SK-N-SH treated with all-trans-retinoic acid at 6 μM for 48 hours (cell line): ENCODE results near the gene TRPC5OS.

Source experiments
- RARB ChIP-seq: fragments of 250-450 bp; sonication (Bioruptor Pico); IDR thresholded peaks from 2 replicates; pipeline ENCODE4 v1.8.0; 2021; ENCODE audit warnings: mild to moderate bottlenecking, moderate library complexity
- ZFP30 ChIP-seq: fragments of 450-650 bp; formaldehyde crosslinking; IDR thresholded peaks from 2 replicates; pipeline ENCODE4 v1.5.0; 2022; ENCODE audit warnings: mild to moderate bottlenecking, moderate library complexity
- ZNF565 ChIP-seq: fragments of 450-650 bp; formaldehyde crosslinking; conservative IDR thresholded peaks from 2 replicates; pipeline ENCODE4 v1.5.0; 2020; ENCODE audit warnings: low read depth, mild to moderate bottlenecking, moderate library complexity
- ZNF8 ChIP-seq: fragments of 450-650 bp; formaldehyde crosslinking; IDR thresholded peaks from 2 replicates; pipeline ENCODE4 v1.5.0; 2020; ENCODE audit warnings: mild to moderate bottlenecking, moderate library complexity
- TF ChIP-seq, protein P1 (sequence below): fragments of 250-450 bp; sonication (Bioruptor Pico); IDR thresholded peaks from 2 replicates; pipeline ENCODE4 v1.5.1; 2020; ENCODE audit warnings: low read depth, mild to moderate bottlenecking, moderate library complexity

DNA sequence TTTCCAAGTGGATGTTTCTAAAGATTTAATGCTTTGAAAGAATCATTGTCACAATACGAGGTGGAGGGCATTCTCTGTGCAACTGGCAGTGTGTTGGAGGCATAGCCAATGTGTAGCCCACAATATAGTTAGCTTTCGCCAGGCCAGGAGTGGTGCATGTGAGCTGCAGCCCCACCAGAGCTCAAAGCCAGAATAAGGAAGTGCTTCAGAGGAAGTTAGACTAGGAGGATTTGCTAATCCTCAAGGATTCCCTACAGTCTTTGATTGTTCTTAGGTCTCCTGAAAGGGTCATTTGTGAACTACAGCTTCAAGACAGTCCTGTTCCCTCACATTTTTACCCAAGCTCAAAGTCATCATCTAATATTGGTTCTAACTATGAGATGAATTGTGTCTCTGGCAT, 16.4 kb downstream of the TRPC5OS start:
- TF ChIP-seq ZNF8: no peak
- no peak for TF ChIP-seq RARB
- no peak for TF ChIP-seq ZFP30
- TF ChIP-seq, protein P1, sequence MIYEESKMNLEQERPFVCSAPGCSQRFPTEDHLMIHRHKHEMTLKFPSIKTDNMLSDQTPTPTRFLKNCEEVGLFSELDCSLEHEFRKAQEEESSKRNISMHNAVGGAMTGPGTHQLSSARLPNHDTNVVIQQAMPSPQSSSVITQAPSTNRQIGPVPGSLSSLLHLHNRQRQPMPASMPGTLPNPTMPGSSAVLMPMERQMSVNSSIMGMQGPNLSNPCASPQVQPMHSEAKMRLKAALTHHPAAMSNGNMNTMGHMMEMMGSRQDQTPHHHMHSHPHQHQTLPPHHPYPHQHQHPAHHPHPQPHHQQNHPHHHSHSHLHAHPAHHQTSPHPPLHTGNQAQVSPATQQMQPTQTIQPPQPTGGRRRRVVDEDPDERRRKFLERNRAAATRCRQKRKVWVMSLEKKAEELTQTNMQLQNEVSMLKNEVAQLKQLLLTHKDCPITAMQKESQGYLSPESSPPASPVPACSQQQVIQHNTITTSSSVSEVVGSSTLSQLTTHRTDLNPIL (CRISPR knock-in tag): no peak
- TF ChIP-seq ZNF565 (CRISPR knock-in tag): no peak
